Gastrocnemius medialis (tissue), 4 donors: ENCODE measurements around the gene DCHS1.

Experiments used
- POLR2A ChIP-seq, 2 donors: fragments of 450-650 bp; IDR thresholded peaks; one replicate each; pipeline ENCODE4 v1.6.1; 2017; ENCODE audit warnings: antibody characterized with exemption in 2 of 2, mild to moderate bottlenecking in 2 of 2, moderate library complexity in 2 of 2
- TF ChIP-seq, protein P1 (sequence below), 5 experiments: fragments of 450-650 bp in 3 of 5; fragments of 200-600 bp in 2 of 5; sonication (generic) in 2 of 5; IDR thresholded peaks in 4 of 5; conservative IDR thresholded peaks in 1 of 5; 1 replicate in 4 of 5; 2 replicates in 1 of 5; pipeline ENCODE4 v1.5.1; 2016 to 2019; ENCODE audit warnings: antibody characterized with exemption in 5 of 5, mild to moderate bottlenecking in 3 of 5, moderate library complexity in 3 of 5

DNA sequence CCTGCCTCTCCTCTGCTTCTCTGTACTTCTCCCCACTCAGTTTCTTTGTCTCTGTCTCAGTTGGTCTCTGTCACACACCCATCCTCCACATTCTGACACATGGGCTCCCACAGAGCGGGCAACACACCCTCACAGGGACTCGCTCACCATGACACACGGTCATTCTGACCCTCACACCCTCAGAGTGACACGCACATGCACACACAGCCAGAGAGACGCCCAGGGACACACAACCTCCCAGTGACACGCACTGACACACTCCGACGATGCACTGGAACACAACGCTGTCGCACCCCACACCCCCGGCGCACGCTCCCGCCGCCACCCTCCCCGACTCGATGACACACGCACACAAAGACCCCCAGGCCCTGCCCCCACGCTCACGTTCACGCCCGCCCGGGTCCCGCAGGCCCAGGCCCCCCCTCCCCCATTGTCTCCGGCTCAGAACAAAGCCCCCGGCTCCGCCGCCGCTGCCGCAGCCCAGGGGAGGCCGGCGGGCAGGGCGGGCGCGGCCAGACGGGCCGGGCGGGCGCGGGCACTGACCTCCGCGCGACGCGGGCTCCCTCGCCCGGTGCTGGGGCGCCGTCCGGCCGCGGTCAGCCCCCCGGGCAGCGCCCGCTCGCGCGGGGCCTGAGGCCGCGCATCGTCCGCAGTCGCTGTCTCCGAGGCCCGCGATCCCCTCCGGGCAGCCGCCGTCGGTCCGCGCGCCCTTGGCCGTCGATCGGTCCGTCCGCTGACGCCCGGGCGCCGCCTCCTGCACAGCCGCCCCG, 404 bp downstream of the DCHS1 start:
- TF ChIP-seq, protein P1, sequence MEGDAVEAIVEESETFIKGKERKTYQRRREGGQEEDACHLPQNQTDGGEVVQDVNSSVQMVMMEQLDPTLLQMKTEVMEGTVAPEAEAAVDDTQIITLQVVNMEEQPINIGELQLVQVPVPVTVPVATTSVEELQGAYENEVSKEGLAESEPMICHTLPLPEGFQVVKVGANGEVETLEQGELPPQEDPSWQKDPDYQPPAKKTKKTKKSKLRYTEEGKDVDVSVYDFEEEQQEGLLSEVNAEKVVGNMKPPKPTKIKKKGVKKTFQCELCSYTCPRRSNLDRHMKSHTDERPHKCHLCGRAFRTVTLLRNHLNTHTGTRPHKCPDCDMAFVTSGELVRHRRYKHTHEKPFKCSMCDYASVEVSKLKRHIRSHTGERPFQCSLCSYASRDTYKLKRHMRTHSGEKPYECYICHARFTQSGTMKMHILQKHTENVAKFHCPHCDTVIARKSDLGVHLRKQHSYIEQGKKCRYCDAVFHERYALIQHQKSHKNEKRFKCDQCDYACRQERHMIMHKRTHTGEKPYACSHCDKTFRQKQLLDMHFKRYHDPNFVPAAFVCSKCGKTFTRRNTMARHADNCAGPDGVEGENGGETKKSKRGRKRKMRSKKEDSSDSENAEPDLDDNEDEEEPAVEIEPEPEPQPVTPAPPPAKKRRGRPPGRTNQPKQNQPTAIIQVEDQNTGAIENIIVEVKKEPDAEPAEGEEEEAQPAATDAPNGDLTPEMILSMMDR (IDR thresholded peaks at IDR 0.05 in 4 of 5, conservative IDR thresholded peaks at IDR 0.05 in 1 of 5): no peak
- TF ChIP-seq POLR2A (IDR thresholded peaks at IDR 0.05): no peak
